ENCODE measurements around the gene ZFYVE27. TPM values are rescaled to one million over a fixed set of nuclear protein-coding genes. Genes with fewer than 3 reads are reported as not detected.

The ZFYVE27 gene
- total RNA-seq, 1 donor from 2014 or later: 40.7 TPM

- no peak for TF ChIP-seq CTCF (IDR thresholded peaks at IDR 0.05; ENCODE audit: unreplicated experiment)
- no peak for DNase-seq (ENCODE audit: low spot score in 2 of 2, unreplicated experiment in 2 of 2)
- Mint-ChIP-seq H3K27ac (no peak overlapping the region), H3K36me3 (no peaks in the 10 kb centered on the region), H3K4me3 (no peak overlapping the region), H3K27me3 (ENCODE audit: low read depth) (peaks cover 47% of the 10 kb centered on the region), H3K9me3 (no peaks in the 10 kb centered on the region), H3K4me1 (no peaks in the 10 kb centered on the region)
Observed at GRCh38 chr10:97778452-97779302, 41.7 kb downstream of the ZFYVE27 start.

GRCh38 chr10:97779492-97779891 is 42.6 kb downstream of the ZFYVE27 start:
- H3K27me3 Mint-ChIP-seq (ENCODE audit: low read depth): peaks cover 39% of the 10 kb centered on the region
- no peak overlapping the region for H3K27ac Mint-ChIP-seq
- H3K9me3 Mint-ChIP-seq: no peaks in the 10 kb centered on the region
- H3K4me3 Mint-ChIP-seq: no peak overlapping the region
- no peaks in the 10 kb centered on the region for H3K36me3 Mint-ChIP-seq
- no peaks in the 10 kb centered on the region for H3K4me1 Mint-ChIP-seq
- DNase-seq (ENCODE audit: low spot score in 2 of 2, unreplicated experiment in 2 of 2): no peak
- TF ChIP-seq CTCF (IDR thresholded peaks at IDR 0.05; ENCODE audit: unreplicated experiment): no peak

GRCh38 chr10:97779975-97780374 is 43.0 kb downstream of the ZFYVE27 start:
- TF ChIP-seq CTCF (IDR thresholded peaks at IDR 0.05; ENCODE audit: unreplicated experiment): no peak
- Mint-ChIP-seq H3K4me1 (no peaks in the 10 kb centered on the region), H3K27ac (no peak overlapping the region), H3K27me3 (ENCODE audit: low read depth) (peaks cover 35% of the 10 kb centered on the region), H3K36me3 (no peaks in the 10 kb centered on the region), H3K4me3 (no peak overlapping the region), H3K9me3 (no peaks in the 10 kb centered on the region)
- DNase-seq (ENCODE audit: low spot score in 2 of 2, unreplicated experiment in 2 of 2): no peak

GRCh38 chr10:97780841-97781617 is 44.1 kb downstream of the ZFYVE27 start:
- Mint-ChIP-seq H3K36me3 (no peaks in the 10 kb centered on the region), H3K27me3 (ENCODE audit: low read depth) (peaks cover 26% of the 10 kb centered on the region), H3K4me3 (no peak overlapping the region), H3K27ac (no peak overlapping the region), H3K4me1 (no peaks in the 10 kb centered on the region), H3K9me3 (no peaks in the 10 kb centered on the region)
- DNase-seq (ENCODE audit: low spot score in 2 of 2, unreplicated experiment in 2 of 2): no peak
- no peak for TF ChIP-seq CTCF (IDR thresholded peaks at IDR 0.05; ENCODE audit: unreplicated experiment)

- Mint-ChIP-seq H3K9me3 (no peaks in the 10 kb centered on the region), H3K27me3 (ENCODE audit: low read depth) (peaks cover 29% of the 10 kb centered on the region), H3K36me3 (no peaks in the 10 kb centered on the region), H3K4me3 (no peak overlapping the region), H3K27ac (no peak overlapping the region), H3K4me1 (no peaks in the 10 kb centered on the region)
- DNase-seq (ENCODE audit: low spot score in 2 of 2, unreplicated experiment in 2 of 2): no peak
- no peak for TF ChIP-seq CTCF (IDR thresholded peaks at IDR 0.05; ENCODE audit: unreplicated experiment)
Observed at GRCh38 chr10:97781618-97782331, 44.8 kb downstream of the ZFYVE27 start.

Measured in mesothelial cell of epicardium (in vitro differentiated cells).